GM06990 (cell line): ENCODE data around the gene MCCC2.

Experiments
- DNase-seq: peaks from one replicate; pipeline ENCODE4 v3.0.0-alpha.2; 2011; ENCODE audit not compliant: insufficient read length; ENCODE audit errors: extremely low read depth
- H3K27me3 ChIP-seq: replicated peaks from 2 replicates; pipeline ENCODE4 v1.6.0; 2011; ENCODE audit warnings: low read length; ENCODE audit not compliant: control insufficient read depth, insufficient read depth
- H3K36me3 ChIP-seq: 2 replicates; pipeline ENCODE4 v1.5.1; 2011; ENCODE audit warnings: low read length; ENCODE audit not compliant: control insufficient read depth, insufficient read depth
- H3K4me3 ChIP-seq: replicated peaks from 2 replicates; pipeline ENCODE4 v1.5.1; 2011; ENCODE audit warnings: low read depth, mild to moderate bottlenecking, control low read depth, low read length
- CTCF ChIP-seq: IDR thresholded peaks from 2 replicates; pipeline ENCODE4 v1.5.1; 2011; ENCODE audit warnings: low read length, control low read depth, mild to moderate bottlenecking, inconsistent platforms; ENCODE audit not compliant: insufficient read depth, poor library complexity, severe bottlenecking

Gene MCCC2

GRCh38 chr5:71620630-71621029, 33.5 kb downstream of the MCCC2 start:
- Histone ChIP-seq H3K27me3 (no peaks in the 10 kb centered on the region), H3K4me3 (no peak overlapping the region), H3K36me3 (peaks cover 9% of the 10 kb centered on the region)
- no peak for TF ChIP-seq CTCF
- no peak for DNase-seq

GRCh38 chr5:71621268-71621667, 34.1 kb downstream of the MCCC2 start:
- H3K36me3 ChIP-seq = peaks cover 9% of the 10 kb centered on the region
- no peak for DNase-seq
- H3K4me3 ChIP-seq = no peak overlapping the region
- H3K27me3 ChIP-seq = no peaks in the 10 kb centered on the region
- TF ChIP-seq CTCF = no peak

- H3K4me3 ChIP-seq = no peak overlapping the region
- TF ChIP-seq CTCF = no peak
- DNase-seq = no peak
- peaks cover 9% of the 10 kb centered on the region for H3K36me3 ChIP-seq
- H3K27me3 ChIP-seq = no peaks in the 10 kb centered on the region
Measured at GRCh38 chr5:71621741-71622140, 34.6 kb downstream of the MCCC2 start.

- no peak for TF ChIP-seq CTCF
- Histone ChIP-seq H3K36me3 (peaks cover 4% of the 10 kb centered on the region), H3K27me3 (no peaks in the 10 kb centered on the region), H3K4me3 (no peak overlapping the region)
- no peak for DNase-seq
Measured at GRCh38 chr5:71623221-71623794, 36.2 kb downstream of the MCCC2 start.

GRCh38 chr5:71629950-71630349, 42.8 kb downstream of the MCCC2 start:
- peaks cover 4% of the 10 kb centered on the region for H3K36me3 ChIP-seq
- no peaks in the 10 kb centered on the region for H3K27me3 ChIP-seq
- H3K4me3 ChIP-seq = no peak overlapping the region
- TF ChIP-seq CTCF = no peak
- DNase-seq = no peak

- H3K36me3 ChIP-seq = peaks cover 4% of the 10 kb centered on the region
- DNase-seq = no peak
- TF ChIP-seq CTCF = no peak
Measured at GRCh38 chr5:71631070-71631469, 43.9 kb downstream of the MCCC2 start.

More at GRCh38 chr5:71631070-71631469, 43.9 kb downstream of the MCCC2 start:
- no peaks in the 10 kb centered on the region for H3K27me3 ChIP-seq
- H3K4me3 ChIP-seq = no peak overlapping the region
